ENCODE measurements around the gene PCAT6. TPM values are rescaled to one million over a fixed set of nuclear protein-coding genes. Genes with fewer than 3 reads are reported as not detected.
A peak's percentile ranks its signal among the peaks of the same experiment; 100 is the strongest.

Gene PCAT6
- total and polyA plus RNA-seq, 9 donors = 0.57 to 2.8 (median 1.1) TPM; not detected in 2

- H3K9me3 ChIP-seq = no peaks in the 10 kb centered on the region
- no peaks in the 10 kb centered on the region for H3K27me3 ChIP-seq
- peak within 1 kb of the TSS; percentile 68 for H3K4me3 ChIP-seq
- DNase-seq = peak; percentile 77 to 87 (median 83)
- no peak for TF ChIP-seq CTCF (IDR thresholded peaks at IDR 0.05)
- TF ChIP-seq POLR2A (IDR thresholded peaks at IDR 0.05) = peak; percentile 63
- peaks cover 9% of the 10 kb centered on the region for H3K4me1 ChIP-seq (ENCODE audit: insufficient read depth)
- no peaks in the 10 kb centered on the region for H3K36me3 ChIP-seq
- WGBS, 3 donors = 1% methylated on average over 46 to 84 of the region's 84 CpGs
- H3K27ac ChIP-seq = peak within 1 kb of the TSS; percentile 71 to 79
- intact Hi-C loops (cut with DNase I) = loop anchor here in 1 of 4 donors (1.0 kb wide), 1 partner anchor 27 kb away; no protein-coding TSS in a partner anchor
Observed at GRCh38 chr1:202807926-202808757, 2.6 kb upstream of the PCAT6 start, which contains the start of gene KDM5B. TSS of gene KDM5B (minus strand) at chr1:202808421. CDS start at chr1:202808305, 116 bp downstream.

- Histone ChIP-seq H3K4me1 (ENCODE audit: insufficient read depth) (peaks cover 6% of the 10 kb centered on the region), H3K9me3 (no peaks in the 10 kb centered on the region), H3K27me3 (no peaks in the 10 kb centered on the region), H3K4me3 (no peak overlapping the region), H3K36me3 (no peaks in the 10 kb centered on the region), H3K27ac (no peak overlapping the region)
- TF ChIP-seq POLR2A (IDR thresholded peaks at IDR 0.05) = no peak
- intact Hi-C loops (cut with DNase I) = loop anchor here in 2 of 4 donors (5.0 to 10.0 kb wide), 2 partner anchors 48 to 75 kb away; partner anchors contain the start of gene RABIF (in 1 of the 2)
- 66 to 72% (median 66%) methylated on average over 15 of the region's 15 CpGs for WGBS, 3 donors
- DNase-seq = no peak
Observed at GRCh38 chr1:202809597-202810159, 1.1 kb upstream of the PCAT6 start.

GRCh38 chr1:202810193-202810614 is 550 bp upstream of the PCAT6 start:
- intact Hi-C loops (cut with DNase I) = loop anchor here in 2 of 4 donors (5.0 to 10.0 kb wide), 2 partner anchors 47 to 75 kb away; partner anchors contain the start of gene RABIF (in 1 of the 2)
- no peaks in the 10 kb centered on the region for H3K9me3 ChIP-seq
- DNase-seq = no peak
- H3K36me3 ChIP-seq = no peaks in the 10 kb centered on the region
- peak overlapping the region; percentile 77 for H3K4me3 ChIP-seq
- H3K4me1 ChIP-seq (ENCODE audit: insufficient read depth) = peaks cover 6% of the 10 kb centered on the region
- no peaks in the 10 kb centered on the region for H3K27me3 ChIP-seq
- TF ChIP-seq POLR2A (IDR thresholded peaks at IDR 0.05) (no peak), CTCF (IDR thresholded peaks at IDR 0.05) (no peak)
- H3K27ac ChIP-seq = peak overlapping the region in 1 of 2 donors; percentile 39
- WGBS, 3 donors = 5 to 9% (median 8%) methylated on average over 13 of the region's 13 CpGs

GRCh38 chr1:202811296-202812175 is 782 bp downstream of the PCAT6 start:
- no peak overlapping the region for H3K27ac ChIP-seq
- DNase-seq = peak in 4 of 5 donors; percentile 31 to 58 (median 53)
- no peaks in the 10 kb centered on the region for H3K9me3 ChIP-seq
- no peaks in the 10 kb centered on the region for H3K36me3 ChIP-seq
- intact Hi-C loops (cut with DNase I) = loop anchor here in 2 of 4 donors (5.0 to 10.0 kb wide), 2 partner anchors 46 to 73 kb away; partner anchors contain the start of gene RABIF (in 1 of the 2)
- TF ChIP-seq EP300 (IDR thresholded peaks at IDR 0.05) = no peak
- TF ChIP-seq POLR2A (IDR thresholded peaks at IDR 0.05) = no peak
- TF ChIP-seq CTCF (IDR thresholded peaks at IDR 0.05) = no peak
- no peaks in the 10 kb centered on the region for H3K27me3 ChIP-seq
- 3 to 5% (median 4%) methylated on average over 40 to 43 of the region's 43 CpGs for WGBS, 3 donors
- H3K4me3 ChIP-seq = peak overlapping the region; percentile 77
- peaks cover 3% of the 10 kb centered on the region for H3K4me1 ChIP-seq (ENCODE audit: insufficient read depth)
